SHP77 treated with DMSO at 0.1 percent for 48 hours (cell line): ENCODE measurements around the gene ZNF658.
"Not testable (repeated sequence)": the region's sequence is repeated elsewhere in the genome, so short reads cannot be mapped to it uniquely, and the experiment has no call there.

ENCODE experiments used
- DNase-seq: peaks from one replicate; lab custom pipeline; 2025; lab: John Stamatoyannopoulos, UW

The ZNF658 gene

DNA sequence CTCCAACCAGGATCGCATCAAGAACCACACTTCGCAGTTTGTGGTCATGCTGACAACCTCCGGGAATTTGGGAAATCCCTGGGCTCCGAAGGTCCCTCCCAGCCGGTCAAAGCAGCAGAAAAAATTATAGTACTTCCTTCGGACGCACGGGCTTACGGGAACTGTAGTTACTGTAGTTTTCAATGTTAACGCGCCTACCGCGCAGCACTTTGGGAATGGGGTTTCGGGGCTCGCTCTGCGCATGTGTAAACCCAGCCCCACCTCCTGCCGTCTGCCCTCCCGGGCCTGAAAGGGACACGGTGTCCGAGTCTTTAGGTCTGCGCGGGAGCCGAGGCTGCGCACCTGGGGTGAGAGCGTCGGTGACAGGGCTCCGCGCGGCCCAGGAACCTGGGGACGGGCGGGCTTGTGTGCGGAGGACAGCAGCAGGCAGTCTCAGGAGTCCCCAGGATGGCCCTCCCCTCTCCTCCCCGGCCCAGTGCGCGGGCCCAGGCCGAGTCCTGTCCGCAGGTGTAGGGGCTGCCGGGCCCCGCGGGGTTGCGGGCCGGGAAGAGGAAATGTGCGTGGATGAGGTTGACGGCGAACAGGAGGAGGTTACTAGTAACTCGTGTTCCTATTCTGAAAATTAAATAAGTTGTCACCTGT lies at the start of gene ZNF658:
Gene ZNF658, plus strand, starts transcription at position 236 of the 642 bp plus-strand sequence. CDS start 2,837 bp downstream, outside the sequence.
- not testable (repeated sequence) for DNase-seq

- not testable (repeated sequence) for DNase-seq
Measured at GRCh38 chr9:66861732-66862131, 38.8 kb upstream of the ZNF658 start.

- not testable (repeated sequence) for DNase-seq
Measured at GRCh38 chr9:66868660-66869059, 31.9 kb upstream of the ZNF658 start.

GRCh38 chr9:66880605-66881004 lies 19.9 kb upstream of the ZNF658 start:
- DNase-seq, result not testable (repeated sequence)

- not testable (repeated sequence) for DNase-seq
Measured at GRCh38 chr9:66881847-66882246, 18.7 kb upstream of the ZNF658 start.

- DNase-seq, result not testable (repeated sequence)
Measured at GRCh38 chr9:66890334-66890733, 10.2 kb upstream of the ZNF658 start.

- not testable (repeated sequence) for DNase-seq
Measured at GRCh38 chr9:66901141-66901540, 616 bp downstream of the ZNF658 start.

GRCh38 chr9:66909560-66909959 lies 9.0 kb downstream of the ZNF658 start:
- DNase-seq, result not testable (repeated sequence)

DNA sequence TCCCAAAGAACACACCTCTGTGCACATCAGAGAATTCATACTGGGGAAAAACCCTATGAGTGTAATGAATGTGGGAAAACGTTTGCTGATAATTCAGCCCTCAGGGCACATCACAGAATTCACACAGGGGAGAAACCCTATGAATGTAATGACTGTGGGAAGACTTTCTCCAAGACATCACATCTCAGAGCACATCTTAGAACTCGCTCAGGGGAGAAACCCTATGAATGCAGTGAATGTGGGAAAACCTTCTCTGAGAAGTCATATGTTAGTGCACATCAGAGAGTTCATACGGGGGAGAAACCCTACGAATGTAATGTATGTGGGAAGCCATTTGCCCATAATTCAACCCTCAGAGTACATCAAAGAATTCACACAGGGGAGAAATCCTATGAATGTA lies 19.5 kb downstream of the ZNF658 start:
- not testable (repeated sequence) for DNase-seq

DNA sequence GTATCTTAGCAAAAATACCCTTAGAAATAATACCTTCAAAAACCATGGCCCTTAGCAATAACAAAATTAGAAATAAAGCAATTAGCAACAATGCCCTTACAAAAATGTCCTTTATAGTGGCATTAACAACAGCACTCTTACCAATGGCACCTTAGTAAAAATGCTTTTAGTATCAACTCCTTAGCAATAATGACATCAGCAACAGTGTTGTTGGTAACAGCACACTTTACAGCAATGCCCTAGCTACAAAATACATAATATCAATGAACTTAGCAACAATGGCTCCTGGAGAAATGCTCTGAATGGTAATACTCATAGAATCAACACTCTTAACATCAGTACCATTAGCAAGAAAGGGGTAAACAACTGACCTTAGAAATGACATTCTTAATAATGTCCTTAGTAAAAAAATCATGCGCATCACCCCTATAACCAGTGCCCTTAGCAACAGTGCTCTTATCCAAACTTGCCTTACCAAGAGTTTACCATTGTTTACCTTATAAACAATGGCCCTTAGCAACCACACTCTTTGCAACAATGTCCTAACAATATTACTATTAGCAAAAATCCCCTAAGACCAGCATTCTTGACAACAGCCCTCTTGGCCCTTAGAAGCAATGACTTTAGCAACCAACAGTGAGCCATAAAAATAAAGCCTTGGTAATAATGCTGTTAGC lies 35.8 kb downstream of the ZNF658 start:
- not testable (repeated sequence) for DNase-seq

DNA sequence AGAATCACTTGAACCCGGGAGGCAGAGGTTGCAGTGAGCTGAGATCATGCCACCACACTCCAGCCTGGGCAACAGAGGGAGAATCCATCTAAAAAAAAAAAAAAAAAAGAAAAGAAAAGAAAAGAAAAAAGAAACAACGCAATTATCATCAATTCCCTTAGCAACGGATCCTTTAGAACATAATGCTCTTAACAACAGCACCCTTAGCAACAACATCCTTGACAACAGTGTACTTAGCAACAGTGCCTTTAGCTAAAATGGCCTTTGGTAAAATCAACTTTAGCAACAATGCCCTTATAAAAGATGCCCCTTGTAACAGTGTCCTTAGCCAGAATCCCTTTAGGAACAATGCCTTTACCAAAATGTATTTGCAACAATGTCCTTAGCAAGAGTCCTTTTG lies 37.1 kb downstream of the ZNF658 start:
- DNase-seq, result not testable (repeated sequence)

DNA sequence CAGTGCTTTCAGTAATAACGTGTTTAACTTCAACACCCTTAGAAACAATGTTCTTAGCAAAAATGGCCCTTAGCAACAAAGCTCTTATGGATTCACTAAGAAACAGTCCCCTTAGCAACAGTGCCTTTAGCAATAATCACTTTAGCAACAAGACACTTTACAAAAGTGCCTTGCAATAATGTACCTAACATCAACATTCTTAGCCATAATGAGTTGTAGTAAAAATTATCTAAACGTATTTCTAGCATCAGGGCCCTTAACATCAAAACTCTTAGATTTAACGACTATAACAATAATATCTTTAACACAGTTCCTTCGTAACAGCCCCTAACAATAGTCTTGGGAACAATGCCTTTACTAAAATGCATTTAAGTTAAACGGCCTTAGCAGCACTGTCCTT lies 37.8 kb downstream of the ZNF658 start:
- not testable (repeated sequence) for DNase-seq

GRCh38 chr9:66939878-66940830 lies 39.6 kb downstream of the ZNF658 start:
- not testable (repeated sequence) for DNase-seq

- not testable (repeated sequence) for DNase-seq
Measured at GRCh38 chr9:66942400-66943155, 42.1 kb downstream of the ZNF658 start.

DNA sequence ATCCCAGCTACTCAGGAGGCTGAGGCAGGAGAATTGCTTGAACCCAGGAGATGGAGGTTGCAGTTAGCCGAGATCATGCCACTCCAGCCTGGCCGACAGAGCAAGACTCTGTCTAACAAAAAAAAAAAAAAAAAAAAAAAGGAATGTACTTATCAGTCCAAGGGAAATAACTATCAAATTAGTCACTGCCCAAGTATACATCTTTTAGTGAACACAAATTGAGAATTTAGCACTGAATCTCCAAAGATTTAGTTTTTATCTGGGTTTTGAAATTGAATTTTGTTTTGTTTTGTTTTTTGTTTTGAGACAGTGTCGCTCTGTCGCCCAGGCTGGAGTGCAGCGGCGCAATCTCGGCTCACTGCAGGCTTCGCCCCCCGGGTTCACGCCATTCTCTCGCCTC lies 52.1 kb downstream of the ZNF658 start:
- not testable (repeated sequence) for DNase-seq
